T-helper 22 cell (primary cell): ENCODE results near the gene RNF44.
A peak's percentile ranks its signal among the peaks of the same experiment; 100 is the strongest.

ENCODE experiments used
- DNase-seq: peaks from one replicate; pipeline ENCODE4 v3.0.0-alpha.2; 2020; ENCODE audit warnings: low read depth

RNF44 gene

DNA sequence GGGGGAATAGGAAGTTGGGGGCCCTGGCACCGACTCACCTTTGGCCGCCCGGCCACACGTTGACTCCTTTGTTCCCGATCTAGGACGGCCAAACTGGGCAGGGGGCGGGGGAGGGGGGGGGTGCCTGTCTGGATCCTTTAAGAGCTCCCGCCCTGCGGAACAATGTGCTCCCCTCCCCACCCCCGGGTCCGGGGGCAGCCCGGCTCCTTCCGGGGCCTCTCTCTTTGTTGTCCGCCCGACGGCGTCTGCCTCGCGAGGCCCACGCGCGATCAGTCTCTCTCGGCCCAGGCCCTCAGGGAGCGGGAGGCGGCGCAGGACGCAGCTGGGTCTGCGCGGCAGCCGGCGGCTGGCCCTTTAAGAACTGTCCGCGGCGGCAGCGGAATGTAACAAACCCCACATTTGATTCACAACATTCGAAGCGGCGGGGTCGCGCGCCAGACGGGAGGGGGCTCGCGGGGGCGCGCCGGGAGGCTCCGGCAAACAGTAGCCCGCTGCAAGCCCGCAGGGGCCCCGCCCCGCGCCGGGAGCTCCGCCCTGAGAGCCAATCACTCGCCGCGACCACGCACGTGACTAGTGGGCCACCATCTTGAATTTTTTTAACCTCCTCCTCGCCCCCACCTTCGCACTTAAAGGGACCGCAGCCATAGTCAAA is at the start of gene RNF44:
TSS of gene RNF44 (minus strand) at position 501 of the 652 bp plus-strand sequence. CDS start 4,930 bp downstream, outside the sequence.
- peak; percentile 97 for DNase-seq

GRCh38 chr5:176583076-176583475 is 45.9 kb upstream of the RNF44 start:
- no peak for DNase-seq

- no peak for DNase-seq
Measured at GRCh38 chr5:176581361-176581760, 44.2 kb upstream of the RNF44 start.

DNA sequence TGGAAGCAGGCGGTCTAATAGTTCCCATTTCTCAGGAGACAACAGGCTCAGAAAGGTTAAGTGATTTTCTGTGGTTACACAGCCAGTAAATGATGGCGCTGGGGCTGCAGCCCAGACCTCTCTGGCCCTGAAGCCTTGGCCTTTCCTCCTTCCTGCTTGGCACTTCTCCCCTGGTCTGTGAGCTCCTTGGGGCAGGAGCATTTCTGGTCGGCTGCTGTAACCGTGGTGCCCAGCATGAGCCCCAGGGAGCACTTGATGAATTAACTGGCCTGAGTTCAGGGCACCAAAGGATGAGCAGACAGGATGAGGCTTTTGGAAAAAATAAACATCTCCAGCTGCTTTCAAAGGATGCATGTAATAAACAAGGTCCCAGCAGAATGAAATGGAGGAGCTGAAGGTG is 42.1 kb upstream of the RNF44 start:
- no peak for DNase-seq

DNA sequence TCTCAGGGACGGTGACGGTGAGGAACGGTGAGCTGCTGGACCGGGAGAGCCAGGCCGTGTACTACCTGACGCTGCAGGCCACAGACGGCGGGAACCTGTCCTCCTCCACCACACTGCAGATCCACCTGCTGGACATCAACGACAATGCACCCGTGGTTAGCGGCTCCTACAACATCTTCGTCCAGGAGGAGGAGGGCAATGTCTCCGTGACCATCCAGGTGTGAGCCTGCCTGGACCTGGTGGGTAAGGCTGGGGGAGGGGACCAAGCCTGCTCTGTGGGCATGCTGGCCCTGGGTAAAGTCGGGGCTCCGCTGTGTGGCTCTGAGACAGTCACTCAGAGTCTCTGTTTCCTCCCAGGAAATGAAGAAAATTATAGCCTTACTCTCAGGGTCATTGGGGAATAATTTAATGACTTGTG is 41.2 kb upstream of the RNF44 start:
- peak; percentile 19 for DNase-seq

- DNase-seq: no peak
Measured at GRCh38 chr5:176577312-176578176, 40.3 kb upstream of the RNF44 start.

DNA sequence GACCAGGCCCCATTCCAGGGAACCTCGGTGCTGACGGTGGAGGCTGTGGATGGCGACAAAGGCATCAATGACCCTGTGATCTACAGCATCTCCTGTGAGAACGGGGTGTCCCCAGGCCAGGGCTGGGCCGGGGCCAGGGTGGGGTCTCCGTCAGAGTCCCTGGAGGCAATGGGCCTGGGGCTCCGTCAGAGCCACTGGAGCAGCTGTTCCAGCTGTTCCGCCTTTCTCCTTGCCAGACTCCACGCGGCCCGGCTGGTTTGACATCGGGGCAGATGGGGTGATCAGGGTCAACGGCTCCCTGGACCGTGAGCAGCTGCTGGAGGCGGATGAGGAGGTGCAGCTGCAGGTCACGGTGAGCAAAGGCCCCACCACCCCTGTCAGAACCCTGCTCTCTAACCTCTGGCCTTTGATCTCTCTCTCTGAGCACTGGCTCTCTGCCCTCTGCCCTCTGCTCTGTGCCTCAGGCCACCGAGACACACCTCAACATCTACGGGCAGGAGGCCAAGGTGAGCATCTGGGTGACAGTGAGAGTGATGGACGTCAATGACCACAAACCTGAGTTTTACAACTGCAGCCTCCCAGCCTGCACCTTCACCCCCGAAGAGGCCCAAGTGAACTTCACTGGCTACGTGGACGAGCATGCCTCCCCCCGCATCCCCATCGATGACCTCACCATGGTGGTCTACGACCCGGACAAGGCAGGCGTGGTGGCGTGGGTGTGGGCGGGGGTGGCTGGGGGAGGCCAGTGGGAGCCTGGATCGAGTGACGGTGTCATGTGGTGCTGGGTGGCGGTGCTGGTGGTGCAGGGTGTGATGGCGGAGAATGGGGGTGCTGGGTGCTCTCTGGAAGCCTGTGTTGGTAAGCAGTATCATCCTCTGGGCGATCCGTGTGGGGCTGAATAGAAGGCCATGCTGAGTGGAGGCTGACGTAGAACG is 38.6 kb upstream of the RNF44 start:
- DNase-seq: no peak

- DNase-seq: no peak
Measured at GRCh38 chr5:176575066-176575465, 37.9 kb upstream of the RNF44 start.

DNA sequence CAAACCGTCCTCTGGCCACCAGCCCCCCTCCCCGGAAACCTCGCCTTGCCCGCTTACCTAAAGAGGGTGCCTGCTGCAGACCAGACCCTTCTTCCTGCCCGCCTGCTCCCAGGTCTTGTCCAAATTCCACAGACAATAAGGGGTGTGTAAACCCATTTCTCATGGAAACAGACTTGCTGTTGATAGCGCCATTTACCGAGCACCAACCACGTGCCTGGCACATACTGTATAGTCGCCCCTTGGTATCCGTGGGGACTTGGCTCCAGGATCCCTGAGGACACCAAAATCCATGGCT is 37.0 kb upstream of the RNF44 start:
- no peak for DNase-seq

- peak; percentile 45 for DNase-seq
Measured at GRCh38 chr5:176573564-176574296, 36.5 kb upstream of the RNF44 start.

GRCh38 chr5:176570044-176570443 is 32.8 kb upstream of the RNF44 start:
- DNase-seq: no peak

DNA sequence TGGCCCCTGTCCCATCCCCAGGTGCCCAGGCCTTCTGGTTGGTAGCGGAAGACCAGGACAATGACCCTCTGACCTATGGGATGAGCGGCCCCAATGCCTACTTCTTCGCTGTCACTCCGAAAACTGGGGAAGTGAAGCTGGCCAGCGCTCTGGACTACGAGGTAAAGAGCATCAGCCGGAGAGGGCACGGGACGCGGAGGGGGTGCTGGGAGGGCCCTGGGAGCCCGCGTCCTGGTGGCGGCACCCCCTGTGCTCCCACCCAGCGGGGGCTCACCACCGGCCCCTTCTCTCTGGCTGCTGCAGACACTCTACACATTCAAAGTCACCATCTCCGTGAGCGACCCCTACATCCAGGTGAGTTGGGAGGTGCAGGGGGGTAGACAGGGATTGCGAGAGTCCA is 31.5 kb upstream of the RNF44 start:
- no peak for DNase-seq

GRCh38 chr5:176565760-176566288 is 28.6 kb upstream of the RNF44 start:
- no peak for DNase-seq

DNA sequence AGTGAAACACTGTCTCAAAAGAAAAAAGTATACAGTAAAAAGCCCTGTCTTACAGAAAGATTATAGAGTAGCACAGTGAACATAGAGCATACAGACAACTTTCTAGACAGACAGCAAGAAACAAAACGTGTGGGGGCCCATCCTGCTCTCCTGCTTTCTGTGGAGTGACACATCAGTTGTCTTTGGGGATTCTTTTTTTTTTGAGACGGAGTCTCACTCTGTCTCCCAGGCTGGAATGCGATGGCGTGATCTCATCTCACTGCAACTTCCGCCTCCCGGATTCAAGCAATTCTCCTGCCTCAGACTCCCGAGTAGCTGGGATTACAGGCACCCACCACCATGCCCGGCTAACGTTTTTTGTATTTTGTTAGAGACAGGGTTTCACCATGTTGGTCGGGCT is 26.8 kb upstream of the RNF44 start:
- no peak for DNase-seq

DNA sequence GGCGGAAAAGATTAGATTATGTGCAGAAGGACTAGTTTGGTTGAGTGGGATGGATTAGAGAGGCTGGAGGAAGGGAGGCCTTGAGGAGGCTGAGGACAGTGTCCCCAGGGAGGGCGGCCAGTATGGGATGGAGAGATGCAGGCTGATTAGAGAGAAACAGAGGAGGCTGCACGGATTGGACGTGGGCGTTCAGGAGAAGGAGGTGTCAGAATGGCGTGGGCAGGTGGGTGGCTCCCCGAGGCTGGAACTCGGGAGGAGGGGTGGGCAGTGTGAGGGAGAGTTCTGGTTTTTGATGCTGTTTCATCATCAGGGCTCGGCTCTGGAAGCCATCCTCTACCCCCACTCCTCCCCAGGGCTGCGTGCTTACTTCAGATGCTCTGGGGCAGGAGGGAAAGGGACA is 25.0 kb upstream of the RNF44 start:
- no peak for DNase-seq

DNA sequence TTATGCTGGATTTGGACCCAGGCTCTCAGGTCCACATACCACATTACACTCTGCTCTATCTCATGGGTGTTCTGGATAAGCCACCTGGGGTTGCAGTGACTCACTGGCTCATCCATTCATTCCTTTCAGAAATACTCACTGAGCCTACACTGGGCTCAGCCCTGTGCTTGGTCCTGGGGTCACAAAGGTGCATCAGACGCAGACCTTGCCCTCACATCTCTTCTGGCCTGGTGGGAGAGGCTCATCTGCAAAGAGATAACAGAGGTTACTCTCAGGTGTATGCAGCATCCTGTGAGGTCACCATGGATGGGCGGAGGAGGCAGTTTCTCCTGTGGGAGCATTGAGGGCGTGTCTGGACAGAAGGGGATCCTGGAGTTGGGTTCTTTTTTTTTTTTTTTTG is 24.1 kb upstream of the RNF44 start:
- DNase-seq: no peak

GRCh38 chr5:176560364-176560763 is 23.2 kb upstream of the RNF44 start:
- no peak for DNase-seq

GRCh38 chr5:176559683-176560082 is 22.5 kb upstream of the RNF44 start:
- no peak for DNase-seq

DNA sequence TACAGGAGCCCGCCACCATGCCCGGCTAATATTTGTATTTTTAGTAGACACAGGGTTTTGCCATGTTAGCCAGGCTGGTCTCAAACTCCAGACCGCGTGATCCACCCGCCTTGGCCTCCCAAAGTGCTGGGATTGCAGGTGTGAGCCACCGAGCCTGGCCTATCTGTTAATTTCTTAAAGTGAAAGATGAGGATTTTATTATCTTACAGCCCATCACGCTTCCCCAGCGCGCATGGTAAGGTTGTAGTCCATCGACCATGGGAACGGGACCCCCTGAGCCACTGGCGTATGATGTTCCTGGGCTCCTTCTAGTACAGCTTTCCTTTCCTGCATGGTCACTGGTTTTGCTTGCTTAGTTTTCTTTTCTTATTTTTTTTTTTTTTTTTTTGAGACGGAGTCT is 20.6 kb upstream of the RNF44 start:
- no peak for DNase-seq

GRCh38 chr5:176553260-176554085 is 16.3 kb upstream of the RNF44 start:
- no peak for DNase-seq
